Neutrophil (primary cell): Measurements from ENCODE around the gene MAP2K2.

Experiments
- H3K27ac ChIP-seq: fragments of 200-600 bp; sonication (generic); 2 replicates; pipeline ENCODE4 v1.5.1; 2016; ENCODE audit warnings: mild to moderate bottlenecking, moderate library complexity
- H3K27me3 ChIP-seq: fragments of 200-600 bp; sonication (generic); 2 replicates; pipeline ENCODE4 v1.6.0; 2016; ENCODE audit warnings: mild to moderate bottlenecking
- H3K36me3 ChIP-seq: fragments of 200-600 bp; sonication (generic); 2 replicates; pipeline ENCODE4 v1.5.1; 2017
- H3K4me1 ChIP-seq, 2 experiments: fragments of 200-600 bp in 1 of 2; sonication (generic) in 1 of 2; 1 replicate in 1 of 2; 2 replicates in 1 of 2; pipeline versions ENCODE4 v1.5.1 to v1.6.1; 2013 to 2016; ENCODE audit warnings: low read depth in 1 of 2, low read length in 1 of 2, mild to moderate bottlenecking in 1 of 2, moderate library complexity in 1 of 2; ENCODE audit not compliant: control insufficient read depth in 1 of 2, insufficient read depth in 1 of 2
- H3K4me3 ChIP-seq, 2 experiments: fragments of 200-600 bp in 1 of 2; sonication (generic) in 1 of 2; 1 replicate in 1 of 2; 2 replicates in 1 of 2; pipeline ENCODE4 v1.5.1; 2013 to 2016; ENCODE audit warnings: low read depth in 1 of 2, low read length in 1 of 2, mild to moderate bottlenecking in 1 of 2, moderate library complexity in 1 of 2
- H3K9me3 ChIP-seq: fragments of 200-600 bp; sonication (generic); 2 replicates; pipeline ENCODE4 v1.5.1; 2016
- CTCF ChIP-seq: fragments of 200-600 bp; sonication (generic); IDR thresholded peaks from 2 replicates; pipeline ENCODE4 v1.5.1; 2016; ENCODE audit warnings: antibody characterized with exemption

The MAP2K2 gene

GRCh38 chr19:4077800-4078684 lies 45.9 kb downstream of the MAP2K2 start:
- Histone ChIP-seq H3K4me1 (peaks cover 32 to 35% of the 10 kb centered on the region in 2 experiments), H3K9me3 (no peaks in the 10 kb centered on the region), H3K27me3 (no peaks in the 10 kb centered on the region), H3K4me3 (peak overlapping the region; percentile 71 to 76), H3K36me3 (no peaks in the 10 kb centered on the region), H3K27ac (peak overlapping the region; percentile 83)
- no peak for TF ChIP-seq CTCF

- Histone ChIP-seq H3K36me3 (no peaks in the 10 kb centered on the region), H3K27me3 (no peaks in the 10 kb centered on the region), H3K4me1 (peaks cover 27 to 30% of the 10 kb centered on the region in 2 experiments), H3K4me3 (no peak overlapping the region), H3K9me3 (no peaks in the 10 kb centered on the region), H3K27ac (peak overlapping the region; percentile 83)
- no peak for TF ChIP-seq CTCF
Observed at GRCh38 chr19:4077007-4077374, 46.9 kb downstream of the MAP2K2 start.

- H3K9me3 ChIP-seq: no peaks in the 10 kb centered on the region
- no peak for TF ChIP-seq CTCF
- H3K27ac ChIP-seq: no peak overlapping the region
- no peaks in the 10 kb centered on the region for H3K36me3 ChIP-seq
- no peak overlapping the region for H3K4me3 ChIP-seq
- H3K4me1 ChIP-seq: peaks cover 16 to 19% of the 10 kb centered on the region in 2 experiments
- no peaks in the 10 kb centered on the region for H3K27me3 ChIP-seq
Observed at GRCh38 chr19:4075373-4075772, 48.5 kb downstream of the MAP2K2 start.

GRCh38 chr19:4071610-4072009 lies 52.3 kb downstream of the MAP2K2 start:
- Histone ChIP-seq H3K27ac (no peak overlapping the region), H3K36me3 (no peaks in the 10 kb centered on the region), H3K4me1 (peaks cover 21 to 26% of the 10 kb centered on the region in 2 experiments), H3K27me3 (no peaks in the 10 kb centered on the region), H3K4me3 (no peak overlapping the region), H3K9me3 (no peaks in the 10 kb centered on the region)
- no peak for TF ChIP-seq CTCF

- H3K27me3 ChIP-seq: no peaks in the 10 kb centered on the region
- H3K4me3 ChIP-seq: peak overlapping the region; percentile 15 to 30
- no peaks in the 10 kb centered on the region for H3K9me3 ChIP-seq
- H3K36me3 ChIP-seq: no peaks in the 10 kb centered on the region
- peak overlapping the region; percentile 55 for H3K27ac ChIP-seq
- no peak for TF ChIP-seq CTCF
- peaks cover 22 to 32% of the 10 kb centered on the region in 2 experiments for H3K4me1 ChIP-seq
Observed at GRCh38 chr19:4069331-4069959, 54.5 kb downstream of the MAP2K2 start.
